Measurements from ENCODE around the gene POLD2.

DNA sequence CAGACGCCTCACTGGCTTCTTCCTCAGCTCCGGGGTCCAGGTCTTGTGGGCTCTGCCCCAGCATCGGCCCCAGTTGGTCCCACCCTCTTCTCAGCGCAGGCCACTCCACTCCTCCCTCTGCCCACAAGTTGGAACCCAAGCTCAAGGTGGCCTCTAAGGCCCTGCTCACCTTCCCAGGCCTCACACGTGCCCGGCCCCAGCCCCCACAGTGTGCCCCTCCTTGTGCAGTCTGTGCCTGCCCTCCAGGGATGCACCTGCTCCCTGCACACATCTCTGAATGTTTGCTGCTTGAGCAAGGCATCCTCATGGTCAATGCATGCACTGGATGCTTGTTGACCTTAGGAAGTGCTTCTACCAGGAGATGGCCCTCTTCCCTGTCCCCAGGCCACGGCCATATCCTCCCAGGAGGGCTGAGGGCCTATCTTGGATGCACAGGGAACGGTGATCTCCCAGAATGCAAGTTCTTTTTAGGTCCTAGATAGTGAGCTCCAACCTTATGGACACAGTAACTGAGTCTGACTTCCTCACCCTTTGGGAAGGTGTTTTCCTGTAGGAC, 26.9 kb downstream of the POLD2 start:
- TF ChIP-seq ZNF274 (IDR thresholded peaks at IDR 0.05; ENCODE audit: low read depth, low read length) (no peak), YY1 (IDR thresholded peaks at IDR 0.05; ENCODE audit: insufficient read depth, insufficient read length) (no peak), SUZ12 (IDR thresholded peaks at IDR 0.05; ENCODE audit: extremely low read depth, insufficient read depth, insufficient read length) (no peak)

All from NT2/D1 (cell line).